Stomach (tissue), 4 donors: ENCODE results near the gene PDGFRB.

Source experiments
- EP300 ChIP-seq: sonication (generic); formaldehyde crosslinking; IDR thresholded peaks from one replicate; pipeline ENCODE4 v1.6.1; 2017; ENCODE audit warnings: antibody characterized with exemption
- POLR2A ChIP-seq, 4 donors: fragments of 450-650 bp; IDR thresholded peaks; one replicate each; pipeline ENCODE4 v1.6.1; 2016; ENCODE audit warnings: antibody characterized with exemption in 4 of 4, control low read depth in 2 of 4, mild to moderate bottlenecking in 1 of 4, moderate library complexity in 1 of 4
- POLR2AphosphoS5 ChIP-seq, 3 donors: sonication (generic); formaldehyde crosslinking; IDR thresholded peaks; one replicate each; pipeline ENCODE4 v1.6.1; 2016; ENCODE audit warnings: antibody characterized with exemption in 3 of 3
- TF ChIP-seq, protein P1 (sequence below), 7 experiments: fragments of 450-650 bp in 4 of 7; fragments of 200-600 bp in 3 of 7; sonication (generic) in 3 of 7; IDR thresholded peaks; one replicate each; pipeline ENCODE4 v1.5.1; 2016 to 2019; ENCODE audit warnings: antibody characterized with exemption in 7 of 7, control low read depth in 2 of 7, mild to moderate bottlenecking in 1 of 7

DNA sequence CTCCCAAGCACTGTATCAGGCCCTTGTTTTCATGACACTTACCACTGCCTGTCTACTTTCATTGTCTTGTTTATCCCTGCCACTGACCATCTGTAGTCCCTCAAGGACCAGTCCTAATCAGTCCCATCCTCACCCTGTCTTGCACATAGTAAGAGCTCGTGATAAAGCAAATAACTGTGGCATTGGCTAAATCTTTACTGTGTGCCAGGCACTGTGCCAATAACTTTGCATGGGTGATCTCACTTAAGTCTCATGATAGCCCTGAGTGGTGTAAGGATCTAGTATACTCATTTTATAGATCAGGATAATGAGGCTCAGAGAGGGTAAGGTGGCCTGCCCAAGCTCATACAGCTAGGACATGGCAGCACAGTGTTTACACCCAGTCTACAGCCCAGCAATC lies 16.5 kb upstream of the PDGFRB start:
- TF ChIP-seq, protein P1, sequence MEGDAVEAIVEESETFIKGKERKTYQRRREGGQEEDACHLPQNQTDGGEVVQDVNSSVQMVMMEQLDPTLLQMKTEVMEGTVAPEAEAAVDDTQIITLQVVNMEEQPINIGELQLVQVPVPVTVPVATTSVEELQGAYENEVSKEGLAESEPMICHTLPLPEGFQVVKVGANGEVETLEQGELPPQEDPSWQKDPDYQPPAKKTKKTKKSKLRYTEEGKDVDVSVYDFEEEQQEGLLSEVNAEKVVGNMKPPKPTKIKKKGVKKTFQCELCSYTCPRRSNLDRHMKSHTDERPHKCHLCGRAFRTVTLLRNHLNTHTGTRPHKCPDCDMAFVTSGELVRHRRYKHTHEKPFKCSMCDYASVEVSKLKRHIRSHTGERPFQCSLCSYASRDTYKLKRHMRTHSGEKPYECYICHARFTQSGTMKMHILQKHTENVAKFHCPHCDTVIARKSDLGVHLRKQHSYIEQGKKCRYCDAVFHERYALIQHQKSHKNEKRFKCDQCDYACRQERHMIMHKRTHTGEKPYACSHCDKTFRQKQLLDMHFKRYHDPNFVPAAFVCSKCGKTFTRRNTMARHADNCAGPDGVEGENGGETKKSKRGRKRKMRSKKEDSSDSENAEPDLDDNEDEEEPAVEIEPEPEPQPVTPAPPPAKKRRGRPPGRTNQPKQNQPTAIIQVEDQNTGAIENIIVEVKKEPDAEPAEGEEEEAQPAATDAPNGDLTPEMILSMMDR (IDR thresholded peaks at IDR 0.05), result no peak
- no peak for TF ChIP-seq POLR2A (IDR thresholded peaks at IDR 0.05)
- TF ChIP-seq EP300, result no peak
- no peak for TF ChIP-seq POLR2AphosphoS5 (IDR thresholded peaks at IDR 0.05)
